Epithelial cell of proximal tubule (primary cell): Measurements from ENCODE around the gene ANXA10. TPM values are rescaled to one million over a fixed set of nuclear protein-coding genes. Genes with fewer than 3 reads are reported as not detected.
"Not testable (repeated sequence)": the region's sequence is repeated elsewhere in the genome, so short reads cannot be mapped to it uniquely, and the experiment has no call there.

ENCODE experiments used
- DNase-seq: peaks from one replicate; pipeline ENCODE4 v3.0.0-alpha.2; 2011; ENCODE audit warnings: low read depth
- H3K4me3 ChIP-seq: 2 replicates; pipeline ENCODE4 v1.5.1; 2011; ENCODE audit warnings: low read depth, mild to moderate bottlenecking, low read length
- CTCF ChIP-seq: conservative IDR thresholded peaks from 2 replicates; pipeline ENCODE4 v1.5.1; 2012; ENCODE audit warnings: low read depth, mild to moderate bottlenecking, low read length
- total RNA-seq: library from RNA; depleted of rRNA; stranded (reverse); fragments of >200 nt; gene quantifications from 2 replicates; pipeline ENCODE4 v1.2.3, GENCODE V29; 2015

Gene ANXA10
- total RNA-seq, 1 donor from 2014 or later: 0.29 TPM

GRCh38 chr4:168109527-168109926 is 17.2 kb downstream of the ANXA10 start:
- DNase-seq: no peak
- no peak for TF ChIP-seq CTCF
- H3K4me3 ChIP-seq: no peak overlapping the region

- not testable (repeated sequence) for H3K4me3 ChIP-seq, DNase-seq
Observed at GRCh38 chr4:168113059-168113458, 20.7 kb downstream of the ANXA10 start.

- TF ChIP-seq CTCF: no peak
- no peak overlapping the region for H3K4me3 ChIP-seq
- DNase-seq: no peak
Observed at GRCh38 chr4:168118116-168118655, 25.8 kb downstream of the ANXA10 start.

GRCh38 chr4:168119100-168119499 is 26.8 kb downstream of the ANXA10 start:
- H3K4me3 ChIP-seq: no peak overlapping the region
- TF ChIP-seq CTCF: no peak
- DNase-seq: no peak

GRCh38 chr4:168119890-168120289 is 27.6 kb downstream of the ANXA10 start:
- DNase-seq: no peak
- no peak for TF ChIP-seq CTCF
- no peak overlapping the region for H3K4me3 ChIP-seq

- H3K4me3 ChIP-seq: no peak overlapping the region
- no peak for TF ChIP-seq CTCF
- no peak for DNase-seq
Observed at GRCh38 chr4:168120811-168121210, 28.5 kb downstream of the ANXA10 start.

GRCh38 chr4:168124008-168124641 is 31.8 kb downstream of the ANXA10 start:
- TF ChIP-seq CTCF: no peak
- DNase-seq: no peak

More at GRCh38 chr4:168124008-168124641, 31.8 kb downstream of the ANXA10 start:
- no peak overlapping the region for H3K4me3 ChIP-seq
